Fibroblast of gingiva (primary cell): ENCODE measurements around the gene CCNYL1.
"Not testable (repeated sequence)": the region's sequence is repeated elsewhere in the genome, so short reads cannot be mapped to it uniquely, and the experiment has no call there.

Experiments
- DNase-seq: peaks from one replicate; pipeline ENCODE4 v3.0.0-alpha.2; 2011; ENCODE audit warnings: low read depth

CCNYL1 gene

DNA sequence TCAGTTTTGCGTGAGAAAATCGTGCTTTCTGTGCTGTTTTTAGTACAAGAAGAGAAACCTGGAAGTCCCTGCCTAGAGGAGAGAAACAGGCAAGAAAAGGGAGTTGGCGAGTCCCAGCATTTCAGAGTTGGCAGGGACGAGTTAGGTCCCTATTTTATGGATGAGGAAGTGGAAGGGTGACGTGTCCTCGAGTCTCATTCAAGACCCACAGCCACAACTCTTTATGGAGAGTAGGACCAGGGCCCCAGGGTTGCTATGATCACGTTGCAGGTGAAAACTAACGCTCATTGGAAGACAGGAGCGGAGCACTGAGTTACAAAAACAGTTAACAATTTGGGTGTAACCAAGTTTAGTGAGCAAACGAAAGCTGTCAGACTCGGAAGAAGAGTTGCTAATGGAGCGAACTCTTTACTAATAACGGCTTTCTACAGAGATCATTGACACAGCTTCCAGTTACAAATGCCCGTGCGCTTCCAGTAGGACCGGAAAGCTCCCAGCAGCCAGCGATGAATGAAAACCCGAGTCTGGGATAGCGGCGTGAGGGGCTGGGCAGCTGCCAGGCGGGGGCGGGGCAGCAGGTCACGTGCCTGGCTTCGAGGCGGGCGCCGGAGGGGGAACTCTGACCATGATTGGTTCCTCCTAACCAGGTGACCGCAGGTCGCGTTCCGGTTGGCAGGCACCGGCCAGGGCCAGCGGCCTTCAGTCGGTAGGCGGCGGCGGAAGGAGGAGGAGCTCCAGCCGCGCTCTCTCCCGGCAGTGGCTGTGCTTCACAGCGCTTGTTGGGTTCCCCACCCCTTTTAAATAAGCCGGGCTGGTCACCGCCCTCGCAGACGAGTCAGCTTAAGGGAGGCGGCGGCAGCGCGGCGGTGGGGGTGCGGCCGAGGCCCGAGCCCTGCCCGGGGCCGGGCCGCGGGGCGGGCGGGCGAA, at the start of gene CCNYL1:
Gene CCNYL1 (plus strand): TSS at position 827 of the 927 bp plus-strand sequence. CDS start 257 bp downstream, outside the sequence.
- DNase-seq: peak; percentile 100

GRCh38 chr2:207662203-207662602, 49.2 kb upstream of the CCNYL1 start:
- DNase-seq: no peak

GRCh38 chr2:207663870-207664545, 47.4 kb upstream of the CCNYL1 start:
- no peak for DNase-seq

- DNase-seq: no peak
These were observed 40.6 kb upstream of the CCNYL1 start for GRCh38 chr2:207670887-207671286.

DNA sequence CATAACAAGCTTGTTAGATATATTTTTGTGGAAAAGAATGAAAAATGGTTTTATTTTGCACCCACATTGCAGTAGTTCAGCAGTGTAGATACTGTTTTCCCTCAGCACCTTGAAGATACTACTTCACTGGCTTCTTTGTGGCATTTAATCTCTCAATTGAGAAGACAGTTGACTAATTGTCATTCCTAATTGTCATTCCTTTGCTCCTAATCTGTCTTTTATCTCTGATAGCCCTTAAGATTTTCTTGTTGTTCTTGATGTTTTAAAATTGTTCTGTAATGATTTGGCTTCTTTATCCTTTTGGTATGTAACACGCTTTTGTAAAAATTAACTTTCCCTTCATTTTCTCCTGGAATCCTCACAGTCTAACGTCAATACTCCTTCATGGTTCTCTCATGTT, 38.0 kb upstream of the CCNYL1 start:
- DNase-seq: no peak

- no peak for DNase-seq
These were observed 37.1 kb upstream of the CCNYL1 start for GRCh38 chr2:207674266-207674774.

DNA sequence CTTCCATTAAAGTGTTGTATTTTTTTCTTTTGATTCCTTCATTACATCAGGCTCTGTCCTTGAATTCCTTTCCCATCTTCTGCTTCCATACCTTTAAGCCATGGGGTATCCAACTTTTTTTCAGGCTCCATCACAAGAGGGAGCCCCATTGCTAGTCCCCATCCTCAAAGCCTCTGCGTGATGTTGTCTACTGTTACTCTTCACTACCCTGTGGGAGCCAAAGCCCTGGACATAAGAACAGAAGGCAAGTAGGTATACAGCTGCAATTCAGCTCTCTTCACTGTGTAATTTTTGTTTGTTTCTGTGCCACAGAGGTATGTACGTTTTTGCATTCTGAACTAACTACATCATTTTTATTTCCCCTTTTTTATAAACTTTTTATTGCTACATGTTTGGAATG, 36.6 kb upstream of the CCNYL1 start:
- no peak for DNase-seq

GRCh38 chr2:207676827-207677354, 34.5 kb upstream of the CCNYL1 start:
- peak; percentile 63 for DNase-seq

- no peak for DNase-seq
These were observed 30.0 kb upstream of the CCNYL1 start for GRCh38 chr2:207681431-207681830.

DNA sequence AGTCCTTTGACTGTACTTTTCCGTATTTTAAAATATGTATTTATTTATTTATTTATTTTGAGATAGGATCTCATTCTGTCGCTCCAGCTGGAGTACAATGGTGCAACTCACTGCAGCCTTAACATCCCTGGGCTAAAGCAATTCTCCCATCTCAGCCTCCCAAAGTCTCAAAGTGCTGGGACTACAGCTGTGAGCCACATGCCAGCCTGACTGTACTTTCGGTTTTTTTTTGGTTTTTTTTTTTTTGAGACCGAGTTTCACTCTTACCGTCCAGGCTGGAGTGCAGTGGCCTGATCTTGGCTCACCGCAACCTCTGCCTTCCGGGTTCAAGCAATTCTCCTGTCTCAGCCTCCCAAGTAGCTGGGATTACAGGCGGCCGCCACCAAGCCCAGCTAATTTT, 28.9 kb upstream of the CCNYL1 start:
- no peak for DNase-seq

- no peak for DNase-seq
These were observed 28.0 kb upstream of the CCNYL1 start for GRCh38 chr2:207683438-207683837.

- DNase-seq: peak; percentile 27
These were observed 27.4 kb upstream of the CCNYL1 start for GRCh38 chr2:207683879-207684627.

DNA sequence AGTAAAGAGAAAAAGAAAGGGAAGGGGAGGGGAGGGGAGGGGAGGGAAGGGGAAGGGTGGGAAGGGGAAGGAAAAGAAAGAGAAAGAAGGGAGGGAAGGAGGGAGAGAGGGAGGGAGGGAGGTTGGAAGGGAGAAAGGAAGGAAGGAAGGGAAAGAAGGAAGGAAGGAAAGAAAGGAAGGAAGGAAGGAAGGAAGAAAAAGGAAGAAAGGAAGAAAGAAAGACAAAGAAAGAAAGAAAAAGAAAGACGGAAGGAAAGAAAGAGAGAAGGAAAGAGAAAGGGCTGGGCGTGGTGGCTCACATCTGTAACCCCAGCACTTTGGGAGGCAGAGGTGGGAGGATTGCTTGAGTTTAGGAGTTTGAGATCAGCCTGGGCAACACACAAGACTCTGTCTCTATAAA, 24.6 kb upstream of the CCNYL1 start:
- DNase-seq: no peak

DNA sequence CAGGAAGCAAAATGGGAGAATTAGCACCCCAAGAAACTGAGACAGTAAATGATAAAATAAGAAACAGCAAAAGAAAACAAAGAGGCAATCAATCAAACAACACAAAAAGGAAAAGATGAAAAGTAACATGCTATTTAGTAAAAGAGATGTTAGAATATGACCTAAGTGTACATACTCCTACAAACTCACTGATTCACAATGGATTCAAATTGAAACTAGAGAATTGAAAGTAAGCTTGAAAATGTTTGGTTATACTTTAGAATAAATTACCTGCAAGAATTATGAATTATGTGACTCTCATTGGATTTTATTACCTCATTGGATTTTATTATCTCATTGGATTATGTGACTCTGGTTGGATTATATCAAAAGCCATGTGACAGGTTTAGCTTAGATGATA, 22.8 kb upstream of the CCNYL1 start:
- DNase-seq: no peak

DNA sequence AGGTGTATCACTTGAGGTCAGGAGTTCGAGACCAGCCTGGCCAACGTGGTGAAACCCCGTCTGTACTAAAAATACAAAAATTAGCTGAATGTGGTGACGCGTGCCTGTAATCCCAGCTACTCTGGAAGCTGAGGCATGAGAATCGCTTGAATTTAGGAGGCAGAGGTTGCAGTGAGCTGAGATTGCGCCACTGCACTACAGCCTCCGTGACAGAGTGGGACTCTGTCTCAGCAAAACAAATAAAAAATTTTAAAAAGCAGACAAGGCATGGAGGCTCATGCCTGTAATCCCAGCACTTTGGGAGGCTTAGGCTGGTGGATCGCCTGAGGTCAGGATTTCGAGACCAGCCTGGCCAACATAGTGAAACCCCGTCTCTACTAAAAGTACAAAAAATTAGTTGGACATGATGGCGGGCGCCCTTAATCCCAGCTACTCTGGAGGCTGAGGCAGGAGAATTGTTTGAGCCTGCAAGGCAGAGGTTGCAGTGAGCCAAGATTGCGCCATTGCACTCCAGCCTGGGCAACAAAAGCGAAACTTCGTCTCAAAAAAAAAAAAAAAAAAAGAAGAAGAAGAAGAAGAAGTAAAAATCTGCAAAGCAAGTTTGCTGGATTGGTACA, 20.5 kb upstream of the CCNYL1 start:
- DNase-seq: not testable (repeated sequence)

DNA sequence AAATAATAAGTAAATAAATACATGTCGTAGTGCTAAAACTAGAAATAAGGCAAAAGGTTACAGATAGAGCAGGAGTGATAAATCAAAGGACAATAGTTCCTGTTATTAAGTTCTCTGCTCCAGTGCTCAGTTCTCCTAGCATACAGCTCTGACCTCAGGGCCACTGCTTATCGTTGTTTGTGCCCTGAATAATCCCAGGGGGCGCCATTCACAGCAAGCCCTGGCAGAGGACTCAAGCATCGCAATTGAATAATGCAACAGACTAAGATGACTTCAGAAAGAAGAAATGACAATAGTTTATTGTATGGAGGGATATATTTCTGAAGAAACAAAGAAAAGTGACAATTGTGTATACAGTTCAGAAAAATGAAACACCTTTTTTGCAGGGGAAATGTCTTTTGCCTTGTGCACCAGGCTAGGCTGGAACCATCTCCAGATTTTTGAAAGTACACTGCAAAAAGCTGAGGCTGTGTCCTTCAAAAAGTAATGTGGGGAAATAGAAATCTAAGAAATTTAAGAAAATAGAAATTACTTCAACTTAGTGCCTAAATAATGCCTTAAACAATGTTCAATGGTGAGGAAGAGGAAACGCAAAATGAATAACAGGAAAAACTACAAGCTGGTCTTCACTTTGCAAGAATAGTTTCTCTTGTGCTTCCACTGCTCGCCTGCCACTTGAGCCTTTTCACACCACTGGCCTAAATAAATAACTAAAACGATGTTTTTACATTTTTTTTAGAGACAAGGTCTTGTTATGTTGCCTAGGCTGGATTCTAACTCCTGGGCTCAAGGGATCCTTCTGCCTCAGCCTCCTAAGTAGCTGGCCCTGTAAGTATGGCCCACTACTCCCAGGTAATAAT, 19.0 kb upstream of the CCNYL1 start:
- no peak for DNase-seq

DNA sequence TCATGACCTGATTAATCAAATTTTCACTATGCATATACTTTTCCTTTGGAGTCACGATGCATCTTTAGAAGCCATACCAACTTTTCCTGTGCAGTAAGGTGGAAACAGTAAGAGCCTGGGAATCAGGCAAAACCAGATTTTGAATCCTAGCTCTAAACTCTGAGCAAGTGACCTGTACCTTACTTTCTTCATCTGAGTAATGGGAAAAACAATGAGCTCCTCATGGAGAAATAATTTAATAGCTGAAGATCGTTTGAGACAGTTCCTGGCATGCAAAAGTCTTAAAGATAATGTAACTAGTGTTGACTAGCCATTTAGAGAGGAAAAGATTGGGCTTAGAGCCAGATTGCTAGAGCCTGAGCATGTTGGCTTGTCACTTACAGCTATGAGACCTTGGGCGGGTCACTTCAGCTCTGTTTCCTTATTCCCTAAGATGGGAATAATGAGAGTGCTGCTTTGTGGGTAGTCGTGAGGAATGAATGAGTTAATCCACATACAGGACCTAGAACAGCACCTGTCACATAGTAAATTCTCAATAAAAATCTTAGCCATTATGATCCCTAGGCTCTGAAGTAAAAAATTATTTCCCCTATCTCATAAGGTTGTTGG, 17.7 kb upstream of the CCNYL1 start:
- no peak for DNase-seq

- DNase-seq: peak; percentile 38
These were observed 16.6 kb upstream of the CCNYL1 start for GRCh38 chr2:207694811-207695281.

- no peak for DNase-seq
These were observed 16.1 kb upstream of the CCNYL1 start for GRCh38 chr2:207695293-207695692.

DNA sequence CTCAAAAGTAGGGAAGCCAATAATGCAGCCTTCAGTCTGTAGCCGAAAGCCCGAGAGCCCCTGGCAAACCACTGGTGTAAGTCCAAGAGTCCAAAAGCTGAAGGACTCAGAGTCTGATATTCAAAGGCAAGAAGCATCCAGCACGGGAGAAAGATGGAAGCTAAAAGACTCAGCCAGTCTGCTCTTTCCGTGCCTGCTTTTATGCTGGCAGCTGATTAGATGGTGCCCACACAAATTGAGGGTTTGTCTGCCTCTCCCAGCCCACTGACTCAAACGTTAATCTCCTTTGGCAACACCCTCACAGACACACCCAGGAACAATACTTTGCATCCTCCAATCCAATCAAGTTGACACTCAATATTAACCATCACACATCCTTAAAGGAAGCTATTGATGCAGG, 14.5 kb upstream of the CCNYL1 start:
- not testable (repeated sequence) for DNase-seq
